ENCODE results near the gene PLCZ1. TPM values are rescaled to one million over a fixed set of nuclear protein-coding genes. Genes with fewer than 3 reads are reported as not detected.

The PLCZ1 gene
- total and polyA plus RNA-seq, 9 of the 15 experiments (the other 6 are each of a cell fraction or from before 2014, with no cell fraction given): not detected

GRCh38 chr12:18716236-18716635, 21.6 kb downstream of the PLCZ1 start:
- Histone ChIP-seq H3K4me2 (ENCODE audit: insufficient read depth, low read length) (no peak overlapping the region), H3K27ac (ENCODE audit: extremely low read depth, low read depth, low read length) (no peak overlapping the region), H3K4me1 (replicated peaks in 1 of 2; ENCODE audit: control insufficient read depth in 2 of 2, insufficient read depth in 2 of 2, low read length in 2 of 2) (no peaks in the 10 kb centered on the region), H3K36me3 (ENCODE audit: control insufficient read depth, insufficient read depth, low read length) (no peaks in the 10 kb centered on the region), H4K20me1 (replicated peaks; ENCODE audit: control insufficient read depth, insufficient read depth, low read length) (no peaks in the 10 kb centered on the region), H2AFZ (ENCODE audit: low read depth, low read length) (no peak overlapping the region), H3K9me3 (replicated peaks; ENCODE audit: control insufficient read depth, insufficient read depth, low read depth, low read length) (no peaks in the 10 kb centered on the region), H3K27me3 (ENCODE audit: control insufficient read depth in 2 of 2, insufficient read depth in 2 of 2, low read length in 2 of 2) (no peaks in the 10 kb centered on the region), H3K4me3 (no peak overlapping the region), H3K9ac (ENCODE audit: insufficient read depth in 1 of 2, low read depth in 2 of 2, low read length in 2 of 2) (no peak overlapping the region), H3K79me2 (ENCODE audit: control insufficient read depth, insufficient read depth, low read length) (no peaks in the 10 kb centered on the region), H3K9me1 (ENCODE audit: control insufficient read depth, insufficient read depth, low read length) (no peaks in the 10 kb centered on the region)
- 63% methylated on average over 1 of the region's 1 CpG for WGBS (ENCODE audit: insufficient coverage, low coverage, missing lambda C conversion rate)
- ATAC-seq: no peak
- ChIA-PET CTCF (ENCODE audit: low intra/inter-chr PET ratio) (no interaction called here), POLR2A (no interaction called here)
- in situ Hi-C loops (cut with MboI) (no loop called here), intact Hi-C loops (cut with micrococcal nuclease) (no loop called here)
- BruUV-seq (replicated peaks): no TSS peak
- DNase-seq (ENCODE audit: extremely low read depth in 1 of 4, low spot score in 3 of 4): no peak
- FAIRE-seq: no peak
- TF ChIP-seq RAD51 (IDR thresholded peaks at IDR 0.05; ENCODE audit: borderline replicate concordance, low read depth): no peak
- no peak for TF ChIP-seq JUND (IDR thresholded peaks at IDR 0.05; ENCODE audit: borderline replicate concordance, low read depth, low read length)
- TF ChIP-seq JUND (tag; IDR thresholded peaks at IDR 0.05; ENCODE audit: borderline replicate concordance, low read depth, low read length): no peak
- no peak for TF ChIP-seq DPF2 (IDR thresholded peaks at IDR 0.05)
- TF ChIP-seq TCFL5 (CRISPR knock-in tag; conservative IDR thresholded peaks at IDR 0.05): no peak
- no peak for TF ChIP-seq ARHGAP35 (IDR thresholded peaks at IDR 0.05; ENCODE audit: partially characterized antibody)
- no peak for TF ChIP-seq NKRF (IDR thresholded peaks at IDR 0.05; ENCODE audit: borderline replicate concordance)
- TF ChIP-seq ZNF316 (IDR thresholded peaks at IDR 0.05): peak; percentile 53; the same call in 1 of the 2 replicates
- 0 out of 2 replicates have a peak, but pooled peaks have one; percentile 19 for TF ChIP-seq CEBPB (tag; IDR thresholded peaks at IDR 0.05)
- TF ChIP-seq NFE2 (IDR thresholded peaks at IDR 0.05; ENCODE audit: low read depth): peak; percentile 15; the same call in 1 of the 2 replicates
